Hematopoietic multipotent progenitor cell treated with erythropoietin and hydrocortisone succinate and interleukin-3 and kit ligand, for 17 days (in vitro differentiated cells): ENCODE data around the gene THOC3.
"Not testable (repeated sequence)": the region's sequence is repeated elsewhere in the genome, so short reads cannot be mapped to it uniquely, and the experiment has no call there.

Source experiments
- DNase-seq: peaks from one replicate; pipeline ENCODE4 v3.0.0-alpha.2; 2015; ENCODE audit warnings: low spot score

THOC3 gene

GRCh38 chr5:175938489-175938888 lies 29.6 kb downstream of the THOC3 start:
- DNase-seq, result not testable (repeated sequence)

GRCh38 chr5:175928752-175929151 lies 39.4 kb downstream of the THOC3 start:
- DNase-seq, result not testable (repeated sequence)

GRCh38 chr5:175925106-175925505 lies 43.0 kb downstream of the THOC3 start:
- DNase-seq, result not testable (repeated sequence)

- no peak for DNase-seq
Measured at GRCh38 chr5:175922192-175922885, 45.8 kb downstream of the THOC3 start.

GRCh38 chr5:175921061-175921730 lies 46.9 kb downstream of the THOC3 start:
- no peak for DNase-seq

- DNase-seq, result no peak
Measured at GRCh38 chr5:175920231-175920811, 47.8 kb downstream of the THOC3 start.

GRCh38 chr5:175915066-175916037 lies 52.8 kb downstream of the THOC3 start:
- not testable (repeated sequence) for DNase-seq

GRCh38 chr5:175913835-175914672 lies 54.1 kb downstream of the THOC3 start:
- not testable (repeated sequence) for DNase-seq

GRCh38 chr5:175910072-175910471 lies 58.0 kb downstream of the THOC3 start:
- not testable (repeated sequence) for DNase-seq
